Activated CD4-positive, alpha-beta T cell treated with anti-CD3 and anti-CD28 coated beads, Interleukin-2, amount 10 ng/mL, durations not matched to agents 7 days and 5 days (primary cell): ENCODE results near the gene FRMPD2. TPM values are rescaled to one million over a fixed set of nuclear protein-coding genes. Genes with fewer than 3 reads are reported as not detected.
"Not testable (repeated sequence)": the region's sequence is repeated elsewhere in the genome, so short reads cannot be mapped to it uniquely, and the experiment has no call there.

Source experiments
- CTCF ChIA-PET: fragments of 350-600 bp; sonication (Branson Sonifier 250); formaldehyde crosslinking; loops from one replicate; lab custom pipeline; 2021; ENCODE audit warnings: antibody characterized with exemption; lab: Charles Lee
- POLR2A ChIA-PET: fragments of 350-600 bp; sonication (Branson Sonifier 250); formaldehyde crosslinking; loops from one replicate; lab custom pipeline; 2021; ENCODE audit warnings: antibody characterized with exemption; lab: Charles Lee
- DNase-seq: peaks from one replicate; pipeline ENCODE4 v3.0.0-alpha.2; 2020
- H3K27ac Mint-ChIP-seq: one replicate; pipeline ENCODE4 v1.8.0; 2021; ENCODE audit warnings: mild to moderate bottlenecking, moderate library complexity, mixed read lengths
- H3K27me3 Mint-ChIP-seq: one replicate; pipeline ENCODE4 v1.8.0; 2021; ENCODE audit warnings: mixed read lengths
- H3K36me3 Mint-ChIP-seq: one replicate; pipeline ENCODE4 v1.8.0; 2021; ENCODE audit warnings: low read depth, mixed read lengths
- H3K4me1 Mint-ChIP-seq: one replicate; pipeline ENCODE4 v1.8.0; 2021; ENCODE audit warnings: mixed read lengths
- H3K4me3 Mint-ChIP-seq: one replicate; pipeline ENCODE4 v1.8.0; 2021; ENCODE audit warnings: mild to moderate bottlenecking, moderate library complexity, mixed read lengths
- H3K9me3 Mint-ChIP-seq: one replicate; pipeline ENCODE4 v1.8.0; 2021; ENCODE audit warnings: mixed read lengths
- total RNA-seq, 2 experiments: library from RNA; stranded (reverse); gene quantifications; one replicate each; pipeline ENCODE4 v1.2.3, GENCODE V29; 2021

The FRMPD2 gene
- total RNA-seq, 2 experiments from 2014 or later: not detected

DNA sequence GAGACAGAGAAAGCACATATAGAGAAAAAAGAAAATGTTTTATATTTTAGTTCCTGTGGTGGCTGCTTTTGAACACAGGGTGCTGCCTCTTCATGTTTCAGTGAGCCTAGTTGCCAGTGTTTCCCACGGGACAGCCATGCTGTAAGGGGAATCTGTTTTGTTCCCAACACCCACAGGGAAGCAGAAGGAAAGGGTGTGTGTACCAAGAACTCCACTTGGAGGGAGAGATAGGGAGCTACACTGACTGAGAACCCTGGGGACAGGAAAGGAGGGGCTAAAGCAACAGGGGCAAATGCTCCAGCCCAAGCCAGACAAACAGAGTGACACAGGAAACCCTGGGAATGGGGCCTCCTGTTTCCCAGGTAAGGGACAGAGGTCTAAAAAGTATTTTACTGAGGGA is 40.2 kb downstream of the FRMPD2 start:
- Mint-ChIP-seq H3K4me3 (no peak overlapping the region), H3K27ac (no peak overlapping the region), H3K27me3 (peaks cover 11% of the 10 kb centered on the region), H3K4me1 (peaks cover 2% of the 10 kb centered on the region), H3K9me3 (no peaks in the 10 kb centered on the region), H3K36me3 (no peaks in the 10 kb centered on the region)
- CTCF ChIA-PET: no interaction called here
- DNase-seq: no peak
- POLR2A ChIA-PET: no interaction called here

DNA sequence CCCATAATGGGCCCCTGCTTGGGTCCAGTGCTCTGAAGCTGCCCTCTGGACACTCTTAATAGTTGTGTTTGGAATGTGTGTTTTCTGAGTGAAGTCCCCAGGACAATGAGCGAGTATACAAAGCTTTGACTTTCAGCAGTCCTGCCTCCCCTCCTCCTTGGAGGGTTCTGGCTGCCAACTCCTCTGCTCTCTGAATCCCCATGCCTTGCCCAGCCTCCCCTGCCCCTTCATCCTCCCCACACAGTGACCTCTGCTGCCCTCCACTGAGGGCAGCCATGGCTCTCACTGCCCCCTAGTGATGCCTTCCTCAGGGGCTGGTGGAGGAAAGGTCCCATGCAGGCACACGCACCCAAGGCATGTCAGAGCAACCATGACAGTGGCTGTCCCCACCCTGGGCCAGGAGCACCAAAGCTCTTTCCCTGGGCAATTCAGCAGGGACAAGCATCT is 40.9 kb downstream of the FRMPD2 start:
- no peak overlapping the region for H3K27ac Mint-ChIP-seq
- ChIA-PET CTCF (no interaction called here), POLR2A (no interaction called here)
- peaks cover 11% of the 10 kb centered on the region for H3K27me3 Mint-ChIP-seq
- H3K9me3 Mint-ChIP-seq: no peaks in the 10 kb centered on the region
- H3K36me3 Mint-ChIP-seq: no peaks in the 10 kb centered on the region
- H3K4me1 Mint-ChIP-seq: peaks cover 2% of the 10 kb centered on the region
- no peak for DNase-seq
- H3K4me3 Mint-ChIP-seq: no peak overlapping the region

DNA sequence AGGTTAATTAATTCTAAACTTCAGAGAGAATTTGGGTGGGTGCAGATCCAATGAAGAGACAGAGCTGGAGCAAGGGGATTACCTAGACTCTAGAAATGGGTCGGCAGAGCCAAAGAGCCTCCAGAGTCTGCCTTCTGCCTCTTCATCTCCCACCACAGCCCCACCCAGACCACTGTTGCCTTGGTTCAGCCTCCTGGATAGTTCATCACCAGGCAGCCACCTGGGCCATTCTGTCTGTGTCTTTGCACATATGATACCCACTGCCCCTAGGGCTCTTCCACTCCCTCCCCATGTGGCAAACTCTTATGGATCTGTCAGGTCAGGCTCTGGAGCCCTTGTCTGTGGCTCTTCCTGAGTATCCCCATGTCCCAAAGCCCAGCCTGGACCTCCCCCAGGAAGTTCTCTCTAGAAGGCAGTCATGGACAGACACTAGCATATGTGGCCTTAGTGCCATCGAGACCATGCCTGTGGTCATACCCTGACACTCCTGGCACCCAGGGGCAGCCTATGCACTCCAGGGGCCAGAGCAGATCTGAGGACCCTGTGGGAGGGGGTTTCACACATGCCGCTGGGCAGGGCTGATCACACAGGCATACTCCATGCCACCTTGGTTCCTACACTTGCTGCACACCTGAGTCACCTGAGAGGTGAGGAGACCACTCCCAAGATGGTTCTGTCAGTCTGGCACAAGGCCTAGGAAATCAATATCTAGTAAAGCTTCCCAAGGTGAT is 41.6 kb downstream of the FRMPD2 start:
- H3K4me3 Mint-ChIP-seq: no peak overlapping the region
- CTCF ChIA-PET: no interaction called here
- no peak overlapping the region for H3K27ac Mint-ChIP-seq
- no peak for DNase-seq
- no peaks in the 10 kb centered on the region for H3K9me3 Mint-ChIP-seq
- peaks cover 2% of the 10 kb centered on the region for H3K4me1 Mint-ChIP-seq
- H3K36me3 Mint-ChIP-seq: no peaks in the 10 kb centered on the region
- POLR2A ChIA-PET: no interaction called here
- H3K27me3 Mint-ChIP-seq: peaks cover 11% of the 10 kb centered on the region

DNA sequence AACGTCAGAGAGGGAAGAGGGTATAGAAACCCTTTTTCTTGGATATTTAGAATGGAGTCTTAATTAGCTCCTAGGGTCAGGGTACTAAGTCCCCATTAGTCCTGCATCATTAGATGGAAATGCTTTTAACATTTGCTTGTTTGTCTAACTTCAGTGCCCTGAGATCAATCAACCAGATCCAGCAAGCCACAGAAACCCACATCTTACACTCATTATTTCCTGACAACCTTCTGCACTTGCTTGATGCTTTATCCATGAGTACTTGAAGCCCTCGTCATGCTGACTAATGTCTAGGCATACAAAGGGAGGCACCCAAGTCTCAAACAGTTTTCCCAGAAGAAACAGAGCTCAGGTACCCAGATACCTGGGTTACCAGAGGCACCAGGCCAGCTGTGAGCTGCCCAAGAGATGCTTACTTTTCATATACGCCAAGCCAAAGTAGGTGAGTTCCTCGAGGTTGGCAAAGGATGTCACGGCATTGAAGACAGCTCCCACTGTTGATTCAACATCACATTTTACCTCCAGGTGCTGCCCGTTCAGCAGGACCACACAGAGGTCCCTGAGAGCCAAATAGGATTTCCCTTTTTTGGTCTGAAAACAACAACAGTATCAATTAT is 42.7 kb downstream of the FRMPD2 start:
- H3K9me3 Mint-ChIP-seq: no peaks in the 10 kb centered on the region
- ChIA-PET POLR2A (no interaction called here), CTCF (no interaction called here)
- H3K27ac Mint-ChIP-seq: no peak overlapping the region
- no peak overlapping the region for H3K4me3 Mint-ChIP-seq
- H3K27me3 Mint-ChIP-seq: peaks cover 16% of the 10 kb centered on the region
- H3K4me1 Mint-ChIP-seq: peaks cover 2% of the 10 kb centered on the region
- no peaks in the 10 kb centered on the region for H3K36me3 Mint-ChIP-seq
- DNase-seq: no peak

DNA sequence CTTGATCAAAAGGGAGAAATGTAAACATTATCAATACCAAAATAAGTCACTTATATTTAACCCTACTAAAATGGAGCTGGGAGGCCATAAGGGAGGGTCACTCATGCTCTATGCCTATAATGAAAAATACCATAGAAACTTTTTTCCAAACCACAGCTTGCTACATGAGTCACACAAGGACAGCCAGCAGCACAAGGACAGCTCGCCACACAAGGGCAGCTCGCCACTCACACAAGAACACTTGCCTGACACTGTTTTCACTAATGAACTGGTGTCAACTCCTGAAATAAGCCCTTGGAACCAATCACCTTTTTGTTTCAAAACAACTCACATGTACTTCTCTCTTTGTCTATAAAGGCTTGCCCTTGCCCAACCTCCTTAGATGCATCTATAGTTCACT is 43.3 kb downstream of the FRMPD2 start:
- peaks cover 2% of the 10 kb centered on the region for H3K4me1 Mint-ChIP-seq
- H3K4me3 Mint-ChIP-seq: no peak overlapping the region
- no peak for DNase-seq
- no peaks in the 10 kb centered on the region for H3K36me3 Mint-ChIP-seq
- peaks cover 22% of the 10 kb centered on the region for H3K27me3 Mint-ChIP-seq
- H3K9me3 Mint-ChIP-seq: no peaks in the 10 kb centered on the region
- POLR2A ChIA-PET: no interaction called here
- no peak overlapping the region for H3K27ac Mint-ChIP-seq
- CTCF ChIA-PET: no interaction called here

DNA sequence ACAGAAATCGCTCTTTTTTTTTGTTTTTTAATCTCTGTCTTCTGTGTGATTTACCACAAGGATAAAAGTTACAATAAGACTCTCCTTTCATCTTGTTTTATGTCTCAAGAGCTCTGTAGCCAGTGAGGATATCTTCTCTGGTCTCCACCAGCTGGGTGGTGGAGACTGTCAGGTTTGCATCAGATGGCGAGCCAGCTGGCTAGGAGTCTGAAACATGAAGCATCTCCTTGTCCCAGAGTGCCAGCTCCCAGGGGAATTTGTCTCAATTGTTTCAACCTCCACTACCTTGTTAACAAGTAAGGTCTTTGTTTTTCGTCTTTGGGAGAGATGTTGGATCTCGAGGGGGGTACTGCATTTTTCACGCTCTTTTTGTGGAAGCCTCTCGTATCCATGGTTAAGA is 47.3 kb downstream of the FRMPD2 start:
- Mint-ChIP-seq H3K36me3 (no peaks in the 10 kb centered on the region), H3K27me3 (peaks cover 37% of the 10 kb centered on the region), H3K4me3 (no peak overlapping the region), H3K27ac (no peak overlapping the region), H3K4me1 (peaks cover 10% of the 10 kb centered on the region), H3K9me3 (no peaks in the 10 kb centered on the region)
- ChIA-PET CTCF (no interaction called here), POLR2A (no interaction called here)
- no peak for DNase-seq

DNA sequence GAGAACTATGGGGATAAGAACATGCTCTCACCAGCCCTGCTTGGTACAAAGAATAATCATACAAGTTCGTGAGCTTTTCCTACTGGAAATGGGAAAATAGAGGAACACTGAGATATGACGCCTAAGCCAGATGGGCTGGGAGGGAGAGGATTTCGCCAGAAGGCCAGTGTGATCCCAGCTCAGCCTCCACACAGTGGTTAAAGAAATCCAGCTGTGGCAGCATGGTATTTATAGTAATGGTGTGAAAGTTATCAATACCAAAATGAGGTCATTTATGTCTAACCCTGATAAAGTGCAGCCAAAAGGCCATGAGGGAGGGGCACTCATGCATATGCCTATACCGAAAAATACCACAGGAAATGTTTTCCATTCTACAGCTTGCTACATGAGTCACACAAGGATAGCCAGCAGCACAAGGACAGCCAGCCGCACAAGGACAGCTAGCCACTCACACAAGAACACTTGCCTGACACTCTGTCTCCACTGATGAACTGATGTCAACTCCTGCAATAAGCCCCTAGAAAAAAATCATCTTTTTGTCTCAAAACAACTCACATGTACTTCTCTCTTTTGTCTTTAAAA is 49.4 kb downstream of the FRMPD2 start:
- peaks cover 8% of the 10 kb centered on the region for H3K4me1 Mint-ChIP-seq
- ChIA-PET POLR2A (no interaction called here), CTCF (no interaction called here)

DNA sequence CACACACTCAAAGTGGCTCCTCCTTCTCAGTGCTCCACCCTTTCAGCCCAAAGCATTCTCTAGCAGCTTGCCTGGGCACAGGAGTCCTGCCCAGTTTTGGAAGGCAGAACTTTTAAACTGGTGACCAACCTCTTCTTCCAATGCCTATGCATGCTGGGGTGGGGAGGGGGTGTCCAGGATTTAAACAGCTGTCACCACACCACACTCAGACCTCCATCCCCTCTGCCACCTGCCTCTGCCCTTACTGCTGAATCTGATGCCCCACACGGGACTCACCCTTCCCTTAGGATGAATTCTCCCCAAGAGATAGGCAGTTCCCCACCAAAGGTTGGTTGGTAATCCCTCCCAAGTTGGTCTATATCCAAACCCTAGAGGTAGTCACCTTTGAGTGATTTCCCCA is 50.2 kb downstream of the FRMPD2 start:
- DNase-seq: no peak
- H3K27me3 Mint-ChIP-seq: peaks cover 34% of the 10 kb centered on the region
- no peaks in the 10 kb centered on the region for H3K9me3 Mint-ChIP-seq
- no peaks in the 10 kb centered on the region for H3K36me3 Mint-ChIP-seq
- H3K4me3 Mint-ChIP-seq: no peak overlapping the region
- ChIA-PET CTCF (no interaction called here), POLR2A (no interaction called here)
- no peak overlapping the region for H3K27ac Mint-ChIP-seq
- H3K4me1 Mint-ChIP-seq: peaks cover 8% of the 10 kb centered on the region

More for the DNA sequence above, 49.4 kb downstream of the FRMPD2 start:
- Mint-ChIP-seq H3K27me3 (peaks cover 37% of the 10 kb centered on the region), H3K4me3 (no peak overlapping the region), H3K9me3 (no peaks in the 10 kb centered on the region), H3K36me3 (no peaks in the 10 kb centered on the region), H3K27ac (no peak overlapping the region)
- no peak for DNase-seq

DNA sequence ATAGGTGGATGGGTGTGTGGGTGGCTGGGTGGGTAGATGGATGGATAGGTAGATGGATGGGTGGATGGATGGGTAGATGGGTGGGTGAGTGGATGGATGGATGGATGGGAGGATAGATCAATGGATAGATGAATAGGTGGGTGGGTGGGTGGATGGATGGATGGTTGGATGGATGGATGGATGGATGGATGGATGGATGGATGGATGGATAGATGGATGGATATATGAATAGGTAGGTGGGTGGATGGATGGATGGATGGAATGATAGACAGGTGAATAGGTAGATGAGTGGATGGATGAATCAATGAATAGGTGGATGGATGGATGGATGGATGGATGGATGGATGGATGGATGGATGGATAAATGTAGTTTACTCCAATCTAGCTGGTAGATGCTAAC is 52.7 kb downstream of the FRMPD2 start:
- ChIA-PET CTCF (no interaction called here), POLR2A (no interaction called here)
- Mint-ChIP-seq H3K27me3 (peaks cover 31% of the 10 kb centered on the region), H3K4me1 (peaks cover 8% of the 10 kb centered on the region), H3K27ac (no peak overlapping the region), H3K36me3 (no peaks in the 10 kb centered on the region), H3K4me3 (no peak overlapping the region), H3K9me3 (no peaks in the 10 kb centered on the region)
- DNase-seq: no peak

DNA sequence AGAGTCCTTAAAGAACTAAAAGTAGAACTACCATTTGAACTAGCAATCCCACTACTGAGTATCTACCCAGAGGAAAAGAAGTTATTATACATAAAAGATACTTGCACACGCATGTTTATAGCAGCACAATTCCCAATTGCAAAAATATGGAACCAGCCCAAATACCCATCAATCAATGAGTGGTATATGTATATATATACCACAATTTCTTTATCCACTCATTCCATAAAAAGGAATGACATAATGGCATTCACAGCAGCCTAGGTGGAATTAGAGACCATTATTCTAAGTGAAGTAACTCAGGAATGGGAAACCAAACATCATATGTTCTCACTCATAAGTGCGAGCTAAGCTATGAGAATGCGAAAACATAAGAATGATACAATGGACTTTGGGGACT is 53.5 kb downstream of the FRMPD2 start:
- H3K27ac Mint-ChIP-seq, CTCF ChIA-PET, H3K36me3 Mint-ChIP-seq, H3K9me3 Mint-ChIP-seq, H3K4me1 Mint-ChIP-seq, DNase-seq, POLR2A ChIA-PET, H3K4me3 Mint-ChIP-seq: not testable (repeated sequence)
- peaks cover 25% of the 10 kb centered on the region for H3K27me3 Mint-ChIP-seq

DNA sequence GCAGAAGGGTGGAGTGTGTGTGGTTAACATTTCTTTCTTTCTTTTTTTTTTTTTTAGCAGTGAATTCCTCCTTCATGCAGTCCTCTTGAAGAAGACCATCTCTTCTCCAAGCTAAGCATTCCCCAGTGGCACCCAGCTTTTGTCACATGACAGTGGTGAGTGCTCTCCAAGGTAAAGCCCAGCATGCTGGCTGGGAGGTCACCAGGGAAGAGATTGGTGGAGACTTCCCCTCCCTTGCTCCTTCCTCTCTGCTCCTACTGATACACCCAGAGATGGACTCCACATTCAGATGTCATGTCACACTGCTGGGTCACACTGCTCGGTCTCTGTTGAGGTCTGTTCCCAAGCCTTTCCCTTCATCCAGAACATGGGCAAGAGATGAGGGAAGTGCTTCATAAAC is 55.3 kb downstream of the FRMPD2 start:
- Mint-ChIP-seq H3K27ac (no peak overlapping the region), H3K9me3 (peaks cover 2% of the 10 kb centered on the region), H3K27me3 (peaks cover 17% of the 10 kb centered on the region), H3K4me3 (no peak overlapping the region), H3K36me3 (no peaks in the 10 kb centered on the region), H3K4me1 (no peaks in the 10 kb centered on the region)
- ChIA-PET POLR2A (no interaction called here), CTCF (no interaction called here)
- no peak for DNase-seq

DNA sequence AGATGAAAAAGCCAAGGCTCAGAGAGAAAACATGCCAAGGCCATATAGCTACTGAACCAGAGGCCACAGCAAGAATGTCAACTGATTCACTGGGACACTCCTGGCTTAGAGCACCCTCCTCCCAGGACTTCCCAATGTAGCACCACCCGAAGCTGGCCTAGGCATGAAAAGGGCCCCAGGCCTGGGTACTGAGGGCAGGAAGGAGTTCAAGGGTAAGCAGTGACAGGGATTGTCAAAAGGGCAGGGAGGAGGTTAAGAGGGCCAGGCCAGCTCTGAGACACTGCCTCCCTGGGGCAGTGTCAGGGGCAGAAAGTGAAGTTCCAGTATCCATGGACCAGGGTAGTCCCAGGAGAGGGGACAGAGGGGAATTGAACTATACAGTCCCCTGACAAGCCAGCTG is 57.8 kb downstream of the FRMPD2 start:
- Mint-ChIP-seq H3K4me3 (no peak overlapping the region), H3K36me3 (no peaks in the 10 kb centered on the region), H3K27ac (no peak overlapping the region), H3K27me3 (peaks cover 13% of the 10 kb centered on the region), H3K4me1 (no peaks in the 10 kb centered on the region), H3K9me3 (peaks cover 2% of the 10 kb centered on the region)
- DNase-seq: no peak
- ChIA-PET CTCF (interaction anchor here (1.3 kb wide), 1 partner anchor 19 kb away, joined by 3 read pairs; no protein-coding TSS in a partner anchor), POLR2A (no interaction called here)

DNA sequence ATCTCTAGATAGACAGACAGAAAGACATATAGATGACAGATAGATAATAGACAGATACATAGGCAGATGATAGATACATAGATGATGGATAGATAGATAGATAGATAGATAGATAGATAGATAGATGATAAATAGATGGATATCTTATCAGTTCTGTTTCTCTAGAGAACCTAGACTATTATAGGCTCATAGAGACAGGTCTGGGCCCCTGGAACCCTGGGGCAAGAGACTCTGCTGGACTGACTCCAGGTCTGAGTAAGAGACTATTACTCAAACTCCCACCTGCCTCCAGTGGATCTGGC is 58.3 kb downstream of the FRMPD2 start:
- H3K9me3 Mint-ChIP-seq: peaks cover 2% of the 10 kb centered on the region
- H3K36me3 Mint-ChIP-seq: no peaks in the 10 kb centered on the region
- peak overlapping the region; percentile 11 for H3K27ac Mint-ChIP-seq
- H3K27me3 Mint-ChIP-seq: peaks cover 12% of the 10 kb centered on the region
- CTCF ChIA-PET: interaction anchor here (1.3 kb wide), 1 partner anchor 19 kb away, joined by 3 read pairs; no protein-coding TSS in a partner anchor
- H3K4me1 Mint-ChIP-seq: no peaks in the 10 kb centered on the region
- POLR2A ChIA-PET: no interaction called here
- DNase-seq: no peak
- no peak overlapping the region for H3K4me3 Mint-ChIP-seq
